ENCODE results near the gene MADCAM1.

DNA sequence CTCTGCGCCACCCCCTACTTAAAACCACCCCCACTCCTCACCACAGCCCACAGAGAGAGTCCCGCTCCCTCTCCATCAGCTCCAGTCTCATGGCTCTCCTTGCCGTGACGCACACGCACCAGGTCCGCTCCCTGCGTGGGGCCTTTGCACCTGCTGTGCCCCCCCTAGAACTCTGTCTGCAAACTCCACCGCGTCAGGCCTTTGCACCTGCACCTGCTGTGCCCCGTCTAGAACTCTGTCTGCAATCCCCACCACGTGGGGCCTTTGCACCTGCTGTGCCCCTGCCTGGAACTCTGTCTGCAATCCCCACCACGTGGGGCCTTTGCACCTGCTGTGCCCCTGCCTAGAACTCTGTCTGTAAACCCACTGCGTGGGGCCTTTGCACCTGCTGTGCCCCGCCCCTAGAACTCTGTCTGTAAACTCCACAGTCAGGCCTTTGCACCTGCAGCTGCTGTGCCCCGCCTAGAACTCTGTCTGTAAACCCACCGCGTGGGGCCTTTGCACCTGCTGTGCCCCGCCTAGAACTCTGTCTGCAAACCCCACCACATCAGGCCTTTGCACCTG lies 39.7 kb upstream of the MADCAM1 start:
- TF ChIP-seq, protein P1, sequence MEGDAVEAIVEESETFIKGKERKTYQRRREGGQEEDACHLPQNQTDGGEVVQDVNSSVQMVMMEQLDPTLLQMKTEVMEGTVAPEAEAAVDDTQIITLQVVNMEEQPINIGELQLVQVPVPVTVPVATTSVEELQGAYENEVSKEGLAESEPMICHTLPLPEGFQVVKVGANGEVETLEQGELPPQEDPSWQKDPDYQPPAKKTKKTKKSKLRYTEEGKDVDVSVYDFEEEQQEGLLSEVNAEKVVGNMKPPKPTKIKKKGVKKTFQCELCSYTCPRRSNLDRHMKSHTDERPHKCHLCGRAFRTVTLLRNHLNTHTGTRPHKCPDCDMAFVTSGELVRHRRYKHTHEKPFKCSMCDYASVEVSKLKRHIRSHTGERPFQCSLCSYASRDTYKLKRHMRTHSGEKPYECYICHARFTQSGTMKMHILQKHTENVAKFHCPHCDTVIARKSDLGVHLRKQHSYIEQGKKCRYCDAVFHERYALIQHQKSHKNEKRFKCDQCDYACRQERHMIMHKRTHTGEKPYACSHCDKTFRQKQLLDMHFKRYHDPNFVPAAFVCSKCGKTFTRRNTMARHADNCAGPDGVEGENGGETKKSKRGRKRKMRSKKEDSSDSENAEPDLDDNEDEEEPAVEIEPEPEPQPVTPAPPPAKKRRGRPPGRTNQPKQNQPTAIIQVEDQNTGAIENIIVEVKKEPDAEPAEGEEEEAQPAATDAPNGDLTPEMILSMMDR (conservative IDR thresholded peaks at IDR 0.05; ENCODE audit: low read depth, low read length) = no peak
- no peak for TF ChIP-seq EZH2 (IDR thresholded peaks at IDR 0.05; ENCODE audit: borderline replicate concordance, low read depth, low read length, poor library complexity, severe bottlenecking)
